C4-2B (cell line): ENCODE results near the gene FIG4.

Experiments used
- H3K27ac ChIP-seq: fragments of 450-650 bp; 2 replicates; pipeline ENCODE4 v1.5.1; 2017
- CTCF ChIP-seq: fragments of 450-650 bp; conservative IDR thresholded peaks from 2 replicates; pipeline ENCODE4 v1.5.1; 2017; ENCODE audit warnings: mild to moderate bottlenecking
- ZFX ChIP-seq: fragments of 450-650 bp; IDR thresholded peaks from 2 replicates; pipeline ENCODE4 v1.6.1; 2017

Gene FIG4

GRCh38 chr6:109760208-109760607 lies 69.1 kb downstream of the FIG4 start:
- TF ChIP-seq CTCF (no peak), ZFX (no peak)
- no peak overlapping the region for H3K27ac ChIP-seq

GRCh38 chr6:109762166-109762565 lies 71.1 kb downstream of the FIG4 start:
- no peak overlapping the region for H3K27ac ChIP-seq
- TF ChIP-seq CTCF = no peak
- TF ChIP-seq ZFX = no peak

- TF ChIP-seq ZFX = no peak
- no peak for TF ChIP-seq CTCF
- H3K27ac ChIP-seq = no peak overlapping the region
Measured at GRCh38 chr6:109762769-109763441, 71.8 kb downstream of the FIG4 start.

GRCh38 chr6:109766167-109766566 lies 75.1 kb downstream of the FIG4 start:
- TF ChIP-seq CTCF (no peak), ZFX (no peak)
- H3K27ac ChIP-seq = no peak overlapping the region

GRCh38 chr6:109767961-109768360 lies 76.9 kb downstream of the FIG4 start:
- TF ChIP-seq CTCF (no peak), ZFX (no peak)
- H3K27ac ChIP-seq = no peak overlapping the region

GRCh38 chr6:109768485-109768884 lies 77.4 kb downstream of the FIG4 start:
- TF ChIP-seq CTCF (no peak), ZFX (no peak)
- no peak overlapping the region for H3K27ac ChIP-seq

- TF ChIP-seq ZFX = no peak
- TF ChIP-seq CTCF = no peak
- no peak overlapping the region for H3K27ac ChIP-seq
Measured at GRCh38 chr6:109769213-109769612, 78.1 kb downstream of the FIG4 start.
